GM23338 (cell line): ENCODE data around the gene AIMP2. TPM values are rescaled to one million over a fixed set of nuclear protein-coding genes. Genes with fewer than 3 reads are reported as not detected.

Experiments
- ATAC-seq: fragments of 200-7000 bp; cut with Tn5 transposase; 3 replicates; pipeline ENCODE4 v1.9.1; 2020
- DNase-seq: peaks from one replicate; pipeline ENCODE4 v3.0.0-alpha.2; 2015; ENCODE audit warnings: low spot score
- H2AFZ ChIP-seq: fragments of 200-600 bp; sonication (generic); 2 replicates; pipeline ENCODE4 v1.8.0; 2016; ENCODE audit warnings: antibody characterized with exemption, mild to moderate bottlenecking, moderate library complexity
- H3F3A ChIP-seq: fragments of 200-600 bp; sonication (generic); replicated peaks from 2 replicates; pipeline ENCODE4 v1.8.0; 2017; ENCODE audit warnings: antibody characterized with exemption, mixed run types, low read depth
- H3K27ac ChIP-seq: fragments of 200-600 bp; sonication (generic); 2 replicates; pipeline ENCODE4 v1.6.1; 2016; ENCODE audit warnings: low read depth
- H3K27me3 ChIP-seq: fragments of 200-600 bp; sonication (generic); 2 replicates; pipeline ENCODE4 v1.8.0; 2016; ENCODE audit warnings: mild to moderate bottlenecking, mixed run types, moderate library complexity; ENCODE audit not compliant: insufficient read depth
- H3K36me3 ChIP-seq: fragments of 200-600 bp; sonication (generic); 2 replicates; pipeline ENCODE4 v1.8.0; 2016; ENCODE audit warnings: mild to moderate bottlenecking; ENCODE audit not compliant: insufficient read depth
- H3K4me1 ChIP-seq: fragments of 200-600 bp; sonication (generic); 2 replicates; pipeline ENCODE4 v1.8.0; 2016; ENCODE audit warnings: mild to moderate bottlenecking, moderate library complexity; ENCODE audit not compliant: insufficient read depth
- H3K4me2 ChIP-seq: fragments of 200-600 bp; sonication (generic); 2 replicates; pipeline ENCODE4 v1.7.1; 2017; ENCODE audit warnings: mixed run types
- H3K4me3 ChIP-seq: fragments of 200-600 bp; sonication (generic); 2 replicates; pipeline ENCODE4 v1.6.1; 2016; ENCODE audit warnings: mixed run types
- H3K79me2 ChIP-seq: fragments of 200-600 bp; sonication (generic); replicated peaks from 2 replicates; pipeline ENCODE4 v1.8.0; 2017; ENCODE audit warnings: mild to moderate bottlenecking; ENCODE audit not compliant: insufficient read depth
- H3K9me2 ChIP-seq: fragments of 200-600 bp; sonication (generic); 2 replicates; pipeline ENCODE4 v1.8.0; 2017; ENCODE audit not compliant: insufficient read depth
- H4K20me1 ChIP-seq: fragments of 200-600 bp; sonication (generic); replicated peaks from 2 replicates; pipeline ENCODE4 v1.8.0; 2017; ENCODE audit warnings: mild to moderate bottlenecking; ENCODE audit not compliant: insufficient read depth
- H3K27ac Mint-ChIP-seq: 2 replicates; pipeline ENCODE4 v1.8.0; 2020; ENCODE audit warnings: inconsistent platforms, mild to moderate bottlenecking, moderate library complexity, mixed read lengths
- H3K27me3 Mint-ChIP-seq: 3 replicates; pipeline ENCODE4 v1.8.0; 2022; ENCODE audit warnings: low read depth, mild to moderate bottlenecking, moderate library complexity, mixed read lengths, inconsistent platforms; ENCODE audit not compliant: insufficient read depth, poor library complexity
- H3K36me3 Mint-ChIP-seq: 3 replicates; pipeline ENCODE4 v1.8.0; 2021; ENCODE audit warnings: low read depth, mild to moderate bottlenecking, inconsistent platforms, moderate library complexity, mixed read lengths
- H3K4me1 Mint-ChIP-seq: 3 replicates; pipeline ENCODE4 v1.8.0; 2020; ENCODE audit warnings: mild to moderate bottlenecking, inconsistent platforms, mixed read lengths
- H3K4me3 Mint-ChIP-seq: 3 replicates; pipeline ENCODE4 v1.8.0; 2021; ENCODE audit warnings: moderate library complexity, mild to moderate bottlenecking, inconsistent platforms, mixed read lengths
- H3K9me3 Mint-ChIP-seq: 3 replicates; pipeline ENCODE4 v1.8.0; 2020; ENCODE audit warnings: moderate library complexity, mild to moderate bottlenecking, inconsistent platforms, mixed read lengths
- CREB1 ChIP-seq: fragments of 250-450 bp; sonication (Bioruptor Pico); IDR thresholded peaks from 2 replicates; pipeline ENCODE4 v1.5.0; 2020; ENCODE audit warnings: low read depth, mild to moderate bottlenecking, moderate library complexity
- EZH2 ChIP-seq: fragments of 200-600 bp; sonication (generic); IDR thresholded peaks from one replicate; pipeline ENCODE4 v1.8.0; 2017; ENCODE audit warnings: antibody characterized with exemption, mild to moderate bottlenecking, low read depth; ENCODE audit not compliant: unreplicated experiment
- EZH2phosphoT487 ChIP-seq: fragments of 200-600 bp; sonication (generic); IDR thresholded peaks from one replicate; pipeline ENCODE4 v1.8.1; 2018; ENCODE audit warnings: antibody characterized with exemption; ENCODE audit not compliant: unreplicated experiment
- JUNB ChIP-seq: IDR thresholded peaks from one replicate; pipeline ENCODE4 v1.6.1; 2016; ENCODE audit warnings: antibody characterized with exemption; ENCODE audit not compliant: unreplicated experiment
- NANOG ChIP-seq: IDR thresholded peaks from 2 replicates; pipeline ENCODE4 v1.6.1; 2016; ENCODE audit warnings: antibody characterized with exemption, borderline replicate concordance
- STAT1 ChIP-seq: IDR thresholded peaks from one replicate; pipeline ENCODE4 v1.6.1; 2016; ENCODE audit warnings: antibody characterized with exemption; ENCODE audit not compliant: unreplicated experiment
- ZNF114 ChIP-seq: fragments of 250-450 bp; sonication (Bioruptor Pico); IDR thresholded peaks from 2 replicates; pipeline ENCODE4 v1.5.0; 2020; ENCODE audit warnings: mild to moderate bottlenecking, moderate library complexity
- ZNF331 ChIP-seq: fragments of 250-450 bp; sonication (Bioruptor Pico); IDR thresholded peaks from 2 replicates; pipeline ENCODE4 v1.5.0; 2020; ENCODE audit warnings: low read depth, mild to moderate bottlenecking, moderate library complexity
- polyA plus RNA-seq: library from polyadenylated mRNA; unstranded; fragments of >200 nt; fragmentation: Nextera tagmentation; extraction: Ambion mirVana; gene quantifications from 2 replicates; pipeline ENCODE4 v1.2.1, GENCODE V29; 2016
- total RNA-seq: library from RNA; depleted of rRNA; stranded (reverse); fragments of >200 nt; shearing (Covaris generic); gene quantifications from 2 replicates; pipeline ENCODE4 v1.2.3, GENCODE V29; 2014
- TF ChIP-seq, protein P1 (sequence below): IDR thresholded peaks from one replicate; pipeline ENCODE4 v1.6.1; 2018; ENCODE audit warnings: antibody characterized with exemption; ENCODE audit not compliant: unreplicated experiment
- TF ChIP-seq, protein P2 (sequence below): IDR thresholded peaks from 2 replicates; pipeline ENCODE4 v1.6.1; 2016; ENCODE audit warnings: antibody characterized with exemption
- TF ChIP-seq, protein P3 (sequence below), 2 experiments: fragments of 200-600 bp in 1 of 2; sonication (generic) in 1 of 2; conservative IDR thresholded peaks; 2 replicates each; pipeline versions ENCODE4 v1.5.1 to v1.6.1; 2016 to 2017; ENCODE audit warnings: antibody characterized with exemption in 2 of 2, low read depth in 2 of 2, mild to moderate bottlenecking in 2 of 2, moderate library complexity in 1 of 2
- TF ChIP-seq, protein P4 (sequence below): fragments of 250-450 bp; sonication (Bioruptor Pico); IDR thresholded peaks from 2 replicates; pipeline ENCODE4 v1.5.0; 2020; ENCODE audit warnings: mild to moderate bottlenecking, moderate library complexity

The AIMP2 gene
- total and polyA plus RNA-seq, 2 experiments from 2014 or later = 86.6 to 113 TPM

DNA sequence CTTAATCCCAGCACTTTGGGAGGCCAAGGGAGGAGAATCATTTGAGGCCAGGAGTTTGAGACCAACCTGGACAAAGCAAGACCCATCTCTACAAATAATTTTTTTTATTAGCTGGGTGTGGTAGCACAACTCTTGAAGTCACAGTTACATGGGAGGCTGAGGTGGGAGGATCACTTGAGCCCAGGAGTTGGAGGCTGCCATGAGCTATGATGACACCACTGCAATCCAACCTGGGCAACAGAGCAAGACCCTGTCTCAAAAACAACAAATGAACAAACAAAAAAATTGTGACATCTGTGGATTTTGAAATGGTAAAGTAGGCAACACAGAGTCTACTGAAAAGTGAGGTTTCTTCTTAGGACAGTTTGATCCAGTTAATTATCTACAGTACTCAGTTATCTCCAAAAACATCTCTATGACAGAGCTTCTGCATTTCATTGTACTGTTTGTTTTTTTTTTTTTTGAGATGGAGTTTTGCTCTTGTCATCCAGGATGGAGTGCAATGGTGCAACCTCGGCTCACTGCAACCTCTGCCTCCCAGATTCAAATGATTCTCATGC lies 18.8 kb downstream of the AIMP2 start:
- peaks cover 8% of the 10 kb centered on the region; the same call in 1 of the 2 replicates for H3F3A ChIP-seq
- no peak overlapping the region for H3K27ac ChIP-seq
- Mint-ChIP-seq H3K27me3 (peaks cover 3% of the 10 kb centered on the region), H3K4me1 (peaks cover 4% of the 10 kb centered on the region; the same call in 2 of the 3 replicates), H3K9me3 (no peaks in the 10 kb centered on the region), H3K36me3 (peaks cover 82% of the 10 kb centered on the region), H3K27ac (no peak overlapping the region), H3K4me3 (no peak overlapping the region)
- H3K79me2 ChIP-seq = peaks cover 11% of the 10 kb centered on the region; the same call in 1 of the 2 replicates
- no peak overlapping the region for H3K4me3 ChIP-seq
- no peaks in the 10 kb centered on the region for H3K27me3 ChIP-seq
- peaks cover 34% of the 10 kb centered on the region for H4K20me1 ChIP-seq
- ATAC-seq = no peak
- H3K9me2 ChIP-seq = no peaks in the 10 kb centered on the region
- peaks cover 46% of the 10 kb centered on the region for H3K36me3 ChIP-seq
- H2AFZ ChIP-seq = no peak overlapping the region
- no peaks in the 10 kb centered on the region for H3K4me1 ChIP-seq
- H3K4me2 ChIP-seq = no peak overlapping the region
- no peak for DNase-seq
- no peak for TF ChIP-seq ZNF331 (CRISPR knock-in tag)
- TF ChIP-seq, protein P1, sequence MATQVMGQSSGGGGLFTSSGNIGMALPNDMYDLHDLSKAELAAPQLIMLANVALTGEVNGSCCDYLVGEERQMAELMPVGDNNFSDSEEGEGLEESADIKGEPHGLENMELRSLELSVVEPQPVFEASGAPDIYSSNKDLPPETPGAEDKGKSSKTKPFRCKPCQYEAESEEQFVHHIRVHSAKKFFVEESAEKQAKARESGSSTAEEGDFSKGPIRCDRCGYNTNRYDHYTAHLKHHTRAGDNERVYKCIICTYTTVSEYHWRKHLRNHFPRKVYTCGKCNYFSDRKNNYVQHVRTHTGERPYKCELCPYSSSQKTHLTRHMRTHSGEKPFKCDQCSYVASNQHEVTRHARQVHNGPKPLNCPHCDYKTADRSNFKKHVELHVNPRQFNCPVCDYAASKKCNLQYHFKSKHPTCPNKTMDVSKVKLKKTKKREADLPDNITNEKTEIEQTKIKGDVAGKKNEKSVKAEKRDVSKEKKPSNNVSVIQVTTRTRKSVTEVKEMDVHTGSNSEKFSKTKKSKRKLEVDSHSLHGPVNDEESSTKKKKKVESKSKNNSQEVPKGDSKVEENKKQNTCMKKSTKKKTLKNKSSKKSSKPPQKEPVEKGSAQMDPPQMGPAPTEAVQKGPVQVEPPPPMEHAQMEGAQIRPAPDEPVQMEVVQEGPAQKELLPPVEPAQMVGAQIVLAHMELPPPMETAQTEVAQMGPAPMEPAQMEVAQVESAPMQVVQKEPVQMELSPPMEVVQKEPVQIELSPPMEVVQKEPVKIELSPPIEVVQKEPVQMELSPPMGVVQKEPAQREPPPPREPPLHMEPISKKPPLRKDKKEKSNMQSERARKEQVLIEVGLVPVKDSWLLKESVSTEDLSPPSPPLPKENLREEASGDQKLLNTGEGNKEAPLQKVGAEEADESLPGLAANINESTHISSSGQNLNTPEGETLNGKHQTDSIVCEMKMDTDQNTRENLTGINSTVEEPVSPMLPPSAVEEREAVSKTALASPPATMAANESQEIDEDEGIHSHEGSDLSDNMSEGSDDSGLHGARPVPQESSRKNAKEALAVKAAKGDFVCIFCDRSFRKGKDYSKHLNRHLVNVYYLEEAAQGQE = no peak
- TF ChIP-seq CREB1 (CRISPR knock-in tag) = no peak
- TF ChIP-seq EZH2phosphoT487 = no peak
- no peak for TF ChIP-seq STAT1
- TF ChIP-seq, protein P2, sequence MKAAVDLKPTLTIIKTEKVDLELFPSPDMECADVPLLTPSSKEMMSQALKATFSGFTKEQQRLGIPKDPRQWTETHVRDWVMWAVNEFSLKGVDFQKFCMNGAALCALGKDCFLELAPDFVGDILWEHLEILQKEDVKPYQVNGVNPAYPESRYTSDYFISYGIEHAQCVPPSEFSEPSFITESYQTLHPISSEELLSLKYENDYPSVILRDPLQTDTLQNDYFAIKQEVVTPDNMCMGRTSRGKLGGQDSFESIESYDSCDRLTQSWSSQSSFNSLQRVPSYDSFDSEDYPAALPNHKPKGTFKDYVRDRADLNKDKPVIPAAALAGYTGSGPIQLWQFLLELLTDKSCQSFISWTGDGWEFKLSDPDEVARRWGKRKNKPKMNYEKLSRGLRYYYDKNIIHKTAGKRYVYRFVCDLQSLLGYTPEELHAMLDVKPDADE = no peak
- no peak for TF ChIP-seq NANOG
- no peak for TF ChIP-seq JUNB
- TF ChIP-seq EZH2 = no peak
- TF ChIP-seq, protein P3, sequence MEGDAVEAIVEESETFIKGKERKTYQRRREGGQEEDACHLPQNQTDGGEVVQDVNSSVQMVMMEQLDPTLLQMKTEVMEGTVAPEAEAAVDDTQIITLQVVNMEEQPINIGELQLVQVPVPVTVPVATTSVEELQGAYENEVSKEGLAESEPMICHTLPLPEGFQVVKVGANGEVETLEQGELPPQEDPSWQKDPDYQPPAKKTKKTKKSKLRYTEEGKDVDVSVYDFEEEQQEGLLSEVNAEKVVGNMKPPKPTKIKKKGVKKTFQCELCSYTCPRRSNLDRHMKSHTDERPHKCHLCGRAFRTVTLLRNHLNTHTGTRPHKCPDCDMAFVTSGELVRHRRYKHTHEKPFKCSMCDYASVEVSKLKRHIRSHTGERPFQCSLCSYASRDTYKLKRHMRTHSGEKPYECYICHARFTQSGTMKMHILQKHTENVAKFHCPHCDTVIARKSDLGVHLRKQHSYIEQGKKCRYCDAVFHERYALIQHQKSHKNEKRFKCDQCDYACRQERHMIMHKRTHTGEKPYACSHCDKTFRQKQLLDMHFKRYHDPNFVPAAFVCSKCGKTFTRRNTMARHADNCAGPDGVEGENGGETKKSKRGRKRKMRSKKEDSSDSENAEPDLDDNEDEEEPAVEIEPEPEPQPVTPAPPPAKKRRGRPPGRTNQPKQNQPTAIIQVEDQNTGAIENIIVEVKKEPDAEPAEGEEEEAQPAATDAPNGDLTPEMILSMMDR (conservative IDR thresholded peaks at IDR 0.05; ENCODE audit: low read depth in 2 of 2) = no peak
- TF ChIP-seq, protein P4, sequence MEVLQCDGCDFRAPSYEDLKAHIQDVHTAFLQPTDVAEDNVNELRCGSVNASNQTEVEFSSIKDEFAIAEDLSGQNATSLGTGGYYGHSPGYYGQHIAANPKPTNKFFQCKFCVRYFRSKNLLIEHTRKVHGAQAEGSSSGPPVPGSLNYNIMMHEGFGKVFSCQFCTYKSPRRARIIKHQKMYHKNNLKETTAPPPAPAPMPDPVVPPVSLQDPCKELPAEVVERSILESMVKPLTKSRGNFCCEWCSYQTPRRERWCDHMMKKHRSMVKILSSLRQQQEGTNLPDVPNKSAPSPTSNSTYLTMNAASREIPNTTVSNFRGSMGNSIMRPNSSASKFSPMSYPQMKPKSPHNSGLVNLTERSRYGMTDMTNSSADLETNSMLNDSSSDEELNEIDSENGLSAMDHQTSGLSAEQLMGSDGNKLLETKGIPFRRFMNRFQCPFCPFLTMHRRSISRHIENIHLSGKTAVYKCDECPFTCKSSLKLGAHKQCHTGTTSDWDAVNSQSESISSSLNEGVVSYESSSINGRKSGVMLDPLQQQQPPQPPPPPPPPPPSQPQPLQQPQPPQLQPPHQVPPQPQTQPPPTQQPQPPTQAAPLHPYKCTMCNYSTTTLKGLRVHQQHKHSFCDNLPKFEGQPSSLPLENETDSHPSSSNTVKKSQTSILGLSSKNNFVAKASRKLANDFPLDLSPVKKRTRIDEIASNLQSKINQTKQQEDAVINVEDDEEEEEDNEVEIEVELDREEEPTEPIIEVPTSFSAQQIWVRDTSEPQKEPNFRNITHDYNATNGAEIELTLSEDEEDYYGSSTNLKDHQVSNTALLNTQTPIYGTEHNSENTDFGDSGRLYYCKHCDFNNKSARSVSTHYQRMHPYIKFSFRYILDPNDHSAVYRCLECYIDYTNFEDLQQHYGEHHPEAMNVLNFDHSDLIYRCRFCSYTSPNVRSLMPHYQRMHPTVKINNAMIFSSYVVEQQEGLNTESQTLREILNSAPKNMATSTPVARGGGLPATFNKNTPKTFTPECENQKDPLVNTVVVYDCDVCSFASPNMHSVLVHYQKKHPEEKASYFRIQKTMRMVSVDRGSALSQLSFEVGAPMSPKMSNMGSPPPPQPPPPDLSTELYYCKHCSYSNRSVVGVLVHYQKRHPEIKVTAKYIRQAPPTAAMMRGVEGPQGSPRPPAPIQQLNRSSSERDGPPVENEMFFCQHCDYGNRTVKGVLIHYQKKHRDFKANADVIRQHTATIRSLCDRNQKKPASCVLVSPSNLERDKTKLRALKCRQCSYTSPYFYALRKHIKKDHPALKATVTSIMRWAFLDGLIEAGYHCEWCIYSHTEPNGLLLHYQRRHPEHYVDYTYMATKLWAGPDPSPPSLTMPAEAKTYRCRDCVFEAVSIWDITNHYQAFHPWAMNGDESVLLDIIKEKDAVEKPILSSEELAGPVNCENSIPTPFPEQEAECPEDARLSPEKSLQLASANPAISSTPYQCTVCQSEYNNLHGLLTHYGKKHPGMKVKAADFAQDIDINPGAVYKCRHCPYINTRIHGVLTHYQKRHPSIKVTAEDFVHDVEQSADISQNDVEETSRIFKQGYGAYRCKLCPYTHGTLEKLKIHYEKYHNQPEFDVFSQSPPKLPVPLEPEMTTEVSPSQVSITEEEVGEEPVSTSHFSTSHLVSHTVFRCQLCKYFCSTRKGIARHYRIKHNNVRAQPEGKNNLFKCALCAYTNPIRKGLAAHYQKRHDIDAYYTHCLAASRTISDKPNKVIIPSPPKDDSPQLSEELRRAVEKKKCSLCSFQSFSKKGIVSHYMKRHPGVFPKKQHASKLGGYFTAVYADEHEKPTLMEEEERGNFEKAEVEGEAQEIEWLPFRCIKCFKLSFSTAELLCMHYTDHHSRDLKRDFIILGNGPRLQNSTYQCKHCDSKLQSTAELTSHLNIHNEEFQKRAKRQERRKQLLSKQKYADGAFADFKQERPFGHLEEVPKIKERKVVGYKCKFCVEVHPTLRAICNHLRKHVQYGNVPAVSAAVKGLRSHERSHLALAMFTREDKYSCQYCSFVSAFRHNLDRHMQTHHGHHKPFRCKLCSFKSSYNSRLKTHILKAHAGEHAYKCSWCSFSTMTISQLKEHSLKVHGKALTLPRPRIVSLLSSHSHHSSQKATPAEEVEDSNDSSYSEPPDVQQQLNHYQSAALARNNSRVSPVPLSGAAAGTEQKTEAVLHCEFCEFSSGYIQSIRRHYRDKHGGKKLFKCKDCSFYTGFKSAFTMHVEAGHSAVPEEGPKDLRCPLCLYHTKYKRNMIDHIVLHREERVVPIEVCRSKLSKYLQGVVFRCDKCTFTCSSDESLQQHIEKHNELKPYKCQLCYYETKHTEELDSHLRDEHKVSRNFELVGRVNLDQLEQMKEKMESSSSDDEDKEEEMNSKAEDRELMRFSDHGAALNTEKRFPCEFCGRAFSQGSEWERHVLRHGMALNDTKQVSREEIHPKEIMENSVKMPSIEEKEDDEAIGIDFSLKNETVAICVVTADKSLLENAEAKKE (CRISPR knock-in tag) = no peak
- TF ChIP-seq ZNF114 (CRISPR knock-in tag) = no peak
